Neutrophil (primary cell): ENCODE measurements around the gene GSAP.
"Not testable (repeated sequence)": the region's sequence is repeated elsewhere in the genome, so short reads cannot be mapped to it uniquely, and the experiment has no call there.

Experiments
- H3K27ac ChIP-seq: fragments of 200-600 bp; sonication (generic); 2 replicates; pipeline ENCODE4 v1.5.1; 2016; ENCODE audit warnings: mild to moderate bottlenecking, moderate library complexity
- H3K27me3 ChIP-seq: fragments of 200-600 bp; sonication (generic); 2 replicates; pipeline ENCODE4 v1.6.0; 2016; ENCODE audit warnings: mild to moderate bottlenecking
- H3K36me3 ChIP-seq: fragments of 200-600 bp; sonication (generic); 2 replicates; pipeline ENCODE4 v1.5.1; 2017
- H3K4me1 ChIP-seq, 2 experiments: fragments of 200-600 bp in 1 of 2; sonication (generic) in 1 of 2; 1 replicate in 1 of 2; 2 replicates in 1 of 2; pipeline versions ENCODE4 v1.5.1 to v1.6.1; 2013 to 2016; ENCODE audit warnings: low read depth in 1 of 2, low read length in 1 of 2, mild to moderate bottlenecking in 1 of 2, moderate library complexity in 1 of 2; ENCODE audit not compliant: control insufficient read depth in 1 of 2, insufficient read depth in 1 of 2
- H3K4me3 ChIP-seq, 2 experiments: fragments of 200-600 bp in 1 of 2; sonication (generic) in 1 of 2; 1 replicate in 1 of 2; 2 replicates in 1 of 2; pipeline ENCODE4 v1.5.1; 2013 to 2016; ENCODE audit warnings: low read depth in 1 of 2, low read length in 1 of 2, mild to moderate bottlenecking in 1 of 2, moderate library complexity in 1 of 2
- H3K9me3 ChIP-seq: fragments of 200-600 bp; sonication (generic); 2 replicates; pipeline ENCODE4 v1.5.1; 2016
- TF ChIP-seq, protein P1 (sequence below): fragments of 200-600 bp; sonication (generic); IDR thresholded peaks from 2 replicates; pipeline ENCODE4 v1.5.1; 2016; ENCODE audit warnings: antibody characterized with exemption

GSAP gene

DNA sequence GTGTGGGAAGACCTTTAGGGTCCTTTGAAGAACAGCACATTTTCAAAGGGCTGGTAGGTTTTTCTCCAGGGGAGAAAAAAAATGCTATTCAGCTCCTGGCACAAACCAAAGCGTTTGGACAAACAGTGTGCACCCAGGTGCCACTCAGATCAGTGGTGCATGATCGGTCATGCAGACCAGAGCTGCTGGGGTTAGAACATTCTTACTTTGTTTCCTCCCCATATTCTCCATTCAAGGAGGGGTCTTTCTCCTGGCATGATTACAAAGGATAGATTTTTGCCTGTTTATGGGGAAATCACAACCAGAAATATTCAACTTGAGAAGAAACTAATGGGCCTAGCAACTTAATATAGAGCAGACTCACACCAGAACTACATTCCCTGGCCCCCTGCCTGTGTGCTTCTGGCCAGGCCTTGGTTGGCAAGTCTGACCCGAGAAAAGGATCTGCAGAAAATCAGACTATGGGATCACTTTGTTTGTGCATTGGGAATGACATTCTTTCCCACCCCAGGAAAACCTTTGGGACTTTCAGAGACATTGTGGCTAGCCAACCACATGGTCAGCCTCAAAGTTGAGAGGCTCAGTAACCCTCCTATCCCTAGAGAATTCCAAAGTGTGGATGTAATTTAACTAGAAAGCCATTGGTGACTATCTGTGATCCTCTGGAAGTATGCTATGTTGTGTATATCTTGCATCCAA is 134.2 kb downstream of the GSAP start:
- H3K27ac ChIP-seq = no peak overlapping the region
- H3K4me3 ChIP-seq = no peak overlapping the region
- H3K27me3 ChIP-seq = no peaks in the 10 kb centered on the region
- H3K36me3 ChIP-seq = no peaks in the 10 kb centered on the region
- TF ChIP-seq, protein P1, sequence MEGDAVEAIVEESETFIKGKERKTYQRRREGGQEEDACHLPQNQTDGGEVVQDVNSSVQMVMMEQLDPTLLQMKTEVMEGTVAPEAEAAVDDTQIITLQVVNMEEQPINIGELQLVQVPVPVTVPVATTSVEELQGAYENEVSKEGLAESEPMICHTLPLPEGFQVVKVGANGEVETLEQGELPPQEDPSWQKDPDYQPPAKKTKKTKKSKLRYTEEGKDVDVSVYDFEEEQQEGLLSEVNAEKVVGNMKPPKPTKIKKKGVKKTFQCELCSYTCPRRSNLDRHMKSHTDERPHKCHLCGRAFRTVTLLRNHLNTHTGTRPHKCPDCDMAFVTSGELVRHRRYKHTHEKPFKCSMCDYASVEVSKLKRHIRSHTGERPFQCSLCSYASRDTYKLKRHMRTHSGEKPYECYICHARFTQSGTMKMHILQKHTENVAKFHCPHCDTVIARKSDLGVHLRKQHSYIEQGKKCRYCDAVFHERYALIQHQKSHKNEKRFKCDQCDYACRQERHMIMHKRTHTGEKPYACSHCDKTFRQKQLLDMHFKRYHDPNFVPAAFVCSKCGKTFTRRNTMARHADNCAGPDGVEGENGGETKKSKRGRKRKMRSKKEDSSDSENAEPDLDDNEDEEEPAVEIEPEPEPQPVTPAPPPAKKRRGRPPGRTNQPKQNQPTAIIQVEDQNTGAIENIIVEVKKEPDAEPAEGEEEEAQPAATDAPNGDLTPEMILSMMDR = no peak
- H3K9me3 ChIP-seq = no peaks in the 10 kb centered on the region
- no peaks in the 10 kb centered on the region for H3K4me1 ChIP-seq

DNA sequence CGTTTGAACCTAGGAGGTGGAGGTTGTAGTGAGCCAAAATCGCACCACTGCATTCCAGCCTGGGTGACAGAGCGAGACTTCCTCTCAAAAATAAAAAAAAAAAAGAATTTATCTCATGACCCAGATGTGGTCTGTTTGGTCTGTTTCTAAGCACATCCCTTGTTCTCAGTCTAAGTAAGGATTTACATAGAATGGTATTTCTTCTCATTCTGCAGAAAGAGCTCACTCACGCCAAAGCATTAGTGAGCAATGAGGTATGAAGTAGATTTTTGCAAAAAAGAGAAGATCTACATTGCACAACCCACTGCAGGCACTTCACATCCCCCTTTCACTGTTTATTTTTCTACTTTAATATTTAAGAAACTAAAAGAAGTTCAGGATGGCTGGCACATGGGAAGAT is 140.0 kb downstream of the GSAP start:
- Histone ChIP-seq H3K4me1 (no peaks in the 10 kb centered on the region), H3K27ac (no peak overlapping the region), H3K27me3 (no peaks in the 10 kb centered on the region), H3K36me3 (no peaks in the 10 kb centered on the region), H3K4me3 (no peak overlapping the region), H3K9me3 (no peaks in the 10 kb centered on the region)
- TF ChIP-seq, protein P1 = no peak

DNA sequence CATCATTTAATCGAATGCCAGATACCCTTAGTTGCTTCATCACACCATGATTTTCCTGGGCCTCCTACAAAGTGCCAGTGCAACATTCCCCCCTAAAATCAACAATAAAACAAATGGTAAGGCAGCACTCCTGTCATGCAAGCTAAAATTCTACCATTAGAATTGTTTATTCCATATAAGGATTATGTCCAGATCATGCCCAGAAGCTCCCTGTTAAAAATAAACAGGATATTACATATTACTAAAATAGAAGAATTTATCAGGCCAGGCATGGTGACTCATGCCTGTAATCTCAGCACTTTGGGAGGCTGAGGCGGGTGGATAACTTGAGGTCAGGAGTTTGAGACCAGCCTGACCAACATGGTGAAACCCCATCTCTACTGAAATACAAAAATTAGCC is 140.5 kb downstream of the GSAP start:
- H3K4me1 ChIP-seq, H3K27me3 ChIP-seq, H3K4me3 ChIP-seq, H3K9me3 ChIP-seq, H3K27ac ChIP-seq, H3K36me3 ChIP-seq: not testable (repeated sequence)

DNA sequence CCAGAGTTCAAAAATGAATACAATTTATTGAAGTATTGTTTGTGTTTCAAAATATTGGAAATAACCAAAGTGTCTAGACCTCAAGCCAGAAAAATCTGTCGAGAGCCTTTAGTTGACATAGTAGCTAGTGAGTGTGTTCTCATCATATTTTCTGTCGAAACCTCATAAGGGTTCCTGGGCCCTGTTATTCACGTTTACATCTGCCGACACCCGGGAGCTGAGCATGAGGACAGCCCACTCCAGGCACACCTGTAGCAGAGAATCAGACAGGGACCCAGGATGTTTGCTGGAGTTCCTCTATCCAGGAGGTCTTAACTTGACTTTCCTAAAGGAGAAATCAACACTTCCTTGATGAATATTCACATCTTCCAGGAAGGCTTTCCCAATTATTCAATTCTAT is 144.4 kb downstream of the GSAP start:
- no peak overlapping the region for H3K4me3 ChIP-seq
- no peaks in the 10 kb centered on the region for H3K4me1 ChIP-seq
- TF ChIP-seq, protein P1 = no peak
- no peaks in the 10 kb centered on the region for H3K9me3 ChIP-seq
- H3K27me3 ChIP-seq = no peaks in the 10 kb centered on the region
- no peak overlapping the region for H3K27ac ChIP-seq
- no peaks in the 10 kb centered on the region for H3K36me3 ChIP-seq

DNA sequence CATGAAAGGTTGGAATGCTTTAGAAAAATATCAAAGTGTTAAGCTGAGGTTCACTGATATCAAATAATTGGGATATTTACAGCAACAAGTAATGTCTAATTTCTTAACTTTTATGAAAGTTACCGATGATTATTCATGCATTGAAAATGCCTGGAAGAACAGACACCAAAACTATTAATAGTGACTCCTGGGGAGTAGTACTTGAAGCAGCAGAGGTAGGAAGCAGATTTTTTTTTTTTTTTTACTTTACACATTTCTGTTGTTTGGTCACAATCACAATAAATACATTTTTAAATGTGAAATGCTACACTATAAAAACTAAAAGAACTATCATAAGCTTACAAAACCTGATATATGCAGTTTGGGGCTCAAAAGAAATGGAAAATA is 146.1 kb downstream of the GSAP start:
- H3K27ac ChIP-seq = no peak overlapping the region
- TF ChIP-seq, protein P1 = no peak
- no peaks in the 10 kb centered on the region for H3K36me3 ChIP-seq
- H3K4me3 ChIP-seq = no peak overlapping the region
- H3K9me3 ChIP-seq = no peaks in the 10 kb centered on the region
- no peaks in the 10 kb centered on the region for H3K4me1 ChIP-seq
- no peaks in the 10 kb centered on the region for H3K27me3 ChIP-seq

DNA sequence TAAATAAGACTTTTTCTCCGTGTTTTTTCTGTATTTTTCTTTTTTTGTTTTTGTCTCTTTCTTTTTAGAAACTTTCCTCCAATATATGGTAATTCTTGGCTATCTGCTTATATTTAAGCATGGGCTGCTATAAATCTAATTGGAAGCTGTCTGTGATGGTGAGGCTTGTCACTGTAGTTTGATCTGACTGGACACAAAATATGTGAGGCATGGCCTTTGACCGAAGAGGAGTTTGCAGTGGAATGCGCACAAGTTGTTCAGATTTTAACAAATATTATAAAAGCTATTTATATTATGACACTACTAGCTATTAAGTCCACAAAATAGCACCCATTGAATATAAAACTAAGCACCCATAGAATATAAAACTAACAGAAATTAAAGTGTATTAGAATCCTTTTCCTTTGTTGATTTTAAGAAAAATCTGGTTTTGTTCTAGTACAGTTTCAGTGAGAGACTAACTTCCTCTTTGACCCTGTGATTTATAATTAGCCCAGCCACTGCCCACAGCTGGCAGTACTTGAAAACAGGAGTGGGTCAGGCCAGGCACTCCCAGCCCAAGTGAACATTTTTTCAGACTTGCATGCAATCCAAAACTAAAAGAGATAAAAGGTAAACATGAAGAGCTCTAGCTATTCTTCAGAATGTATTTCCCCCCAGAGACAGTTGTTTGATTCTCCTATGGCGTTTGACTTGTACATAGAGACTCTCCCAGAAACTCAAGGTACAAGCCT is 146.6 kb downstream of the GSAP start:
- Histone ChIP-seq H3K27ac (no peak overlapping the region), H3K4me1 (no peaks in the 10 kb centered on the region), H3K4me3 (no peak overlapping the region), H3K27me3 (no peaks in the 10 kb centered on the region), H3K9me3 (no peaks in the 10 kb centered on the region), H3K36me3 (no peaks in the 10 kb centered on the region)
- TF ChIP-seq, protein P1 = no peak
